ENCODE results near the gene FOXD4L6.
"Not testable (repeated sequence)": the region's sequence is repeated elsewhere in the genome, so short reads cannot be mapped to it uniquely, and the experiment has no call there.

The FOXD4L6 gene

DNA sequence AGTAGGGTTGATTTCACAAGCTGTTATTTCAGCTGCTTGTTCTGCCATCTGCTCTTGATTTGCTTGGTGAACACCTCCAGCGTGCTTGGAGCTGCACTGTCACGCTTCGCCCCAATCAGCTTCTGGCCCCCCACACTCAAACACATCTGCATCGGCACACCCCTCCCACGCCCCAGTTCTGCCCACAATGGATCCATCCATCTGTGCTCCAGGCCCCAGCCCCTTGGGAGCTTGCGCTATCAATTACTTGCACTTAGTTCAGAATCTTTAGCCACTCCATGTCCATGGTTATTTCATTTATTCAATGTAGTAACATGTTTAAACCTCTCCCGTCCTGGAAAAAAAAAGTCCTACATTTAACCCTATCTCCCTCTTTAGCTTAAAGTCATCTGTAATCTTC, 28.0 kb downstream of the FOXD4L6 start:
- DNase-seq, ATAC-seq: not testable (repeated sequence)

DNA sequence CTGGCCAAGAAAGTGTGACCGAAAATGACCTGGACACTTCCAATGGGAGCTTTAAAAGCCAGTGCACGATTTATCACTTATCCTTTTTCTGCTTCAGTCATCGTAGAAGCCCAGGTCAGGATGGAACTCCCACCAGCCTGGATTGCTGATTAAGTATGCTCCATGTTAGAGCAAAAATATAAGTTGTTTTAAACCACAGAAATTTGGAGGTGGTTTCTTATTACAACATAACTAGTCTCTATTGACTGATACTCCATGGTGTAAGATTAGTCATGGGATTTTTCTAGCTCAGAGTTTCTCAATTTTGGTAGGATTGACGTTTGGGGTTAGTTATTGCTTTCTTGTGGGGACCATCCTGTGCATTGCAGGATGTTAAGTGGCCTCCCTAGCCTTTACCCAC, 29.7 kb downstream of the FOXD4L6 start:
- not testable (repeated sequence) for DNase-seq, ATAC-seq

DNA sequence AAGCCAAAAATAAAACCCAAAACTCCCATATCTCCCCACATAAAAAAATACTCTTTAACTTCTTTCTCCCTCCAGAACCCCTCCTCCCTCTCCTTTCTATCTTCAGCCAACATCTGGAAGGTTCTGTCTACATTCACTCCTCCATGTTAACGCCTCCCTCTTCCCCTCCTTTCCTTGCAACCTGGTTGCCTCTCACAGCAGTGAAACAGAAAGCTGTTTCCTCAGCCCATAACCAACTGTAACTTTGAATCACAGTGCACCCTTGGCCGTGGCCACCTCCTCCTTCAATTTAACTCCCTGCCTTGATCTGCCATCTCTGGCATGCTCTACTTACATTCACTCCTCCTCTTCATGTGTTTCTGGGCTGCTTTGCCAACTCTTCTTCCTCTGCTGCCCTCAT, 33.4 kb downstream of the FOXD4L6 start:
- ATAC-seq: peak; percentile 43

DNA sequence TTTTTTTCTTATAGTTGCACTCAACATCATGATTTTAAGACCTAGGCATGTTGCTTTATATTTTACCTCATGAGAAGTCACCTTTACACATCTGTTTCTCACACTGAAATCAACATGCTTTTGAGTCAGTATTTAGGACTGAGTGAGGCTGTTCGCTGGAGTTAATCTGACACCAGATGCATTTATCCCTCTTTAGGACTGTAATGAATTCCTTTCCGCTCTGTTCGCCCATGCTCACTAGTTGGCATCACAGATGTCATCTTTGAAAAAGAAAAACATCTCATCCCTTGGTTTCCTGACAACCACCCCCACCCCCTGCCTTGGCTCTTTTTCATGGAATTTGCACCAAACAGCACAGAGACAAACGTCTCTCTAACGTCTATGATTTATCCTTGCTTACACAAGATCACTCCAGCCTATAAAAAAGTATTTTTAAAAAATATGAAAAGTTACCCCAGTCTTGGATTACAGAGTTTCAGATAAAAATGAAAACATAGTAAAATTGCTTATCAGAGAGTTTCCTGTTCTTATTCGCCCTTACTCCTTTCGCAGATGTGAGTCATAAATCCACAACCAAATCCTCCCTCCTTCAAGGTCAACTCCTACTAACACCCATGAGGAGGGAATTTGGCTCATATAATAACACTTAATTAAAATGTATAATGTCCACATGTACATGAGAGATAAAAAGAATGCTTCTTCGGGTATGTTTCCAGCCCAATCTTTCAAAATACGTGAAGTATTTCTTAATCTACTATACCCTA, 34.3 kb downstream of the FOXD4L6 start:
- not testable (repeated sequence) for DNase-seq, ATAC-seq

More for the DNA sequence above, 33.4 kb downstream of the FOXD4L6 start:
- DNase-seq: not testable (repeated sequence)

DNA sequence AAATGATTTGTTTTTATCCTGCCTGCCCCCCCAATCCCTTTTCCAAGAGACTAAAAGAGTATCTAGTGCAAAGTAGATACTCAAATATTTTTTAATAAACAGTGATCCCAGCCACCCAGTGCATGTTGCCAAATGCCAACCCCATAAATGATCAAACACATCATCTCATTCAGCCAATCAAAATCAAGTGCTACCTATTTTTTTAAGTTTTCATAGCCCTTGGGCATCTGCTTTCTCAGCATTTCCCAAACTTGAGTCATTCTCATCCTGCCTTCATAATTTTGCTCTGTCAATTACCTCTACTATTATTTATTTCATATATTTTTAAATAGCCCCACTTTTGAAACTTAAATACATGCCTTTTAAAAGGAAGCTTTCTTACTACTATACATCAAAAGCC, 37.6 kb downstream of the FOXD4L6 start:
- not testable (repeated sequence) for DNase-seq, ATAC-seq

DNA sequence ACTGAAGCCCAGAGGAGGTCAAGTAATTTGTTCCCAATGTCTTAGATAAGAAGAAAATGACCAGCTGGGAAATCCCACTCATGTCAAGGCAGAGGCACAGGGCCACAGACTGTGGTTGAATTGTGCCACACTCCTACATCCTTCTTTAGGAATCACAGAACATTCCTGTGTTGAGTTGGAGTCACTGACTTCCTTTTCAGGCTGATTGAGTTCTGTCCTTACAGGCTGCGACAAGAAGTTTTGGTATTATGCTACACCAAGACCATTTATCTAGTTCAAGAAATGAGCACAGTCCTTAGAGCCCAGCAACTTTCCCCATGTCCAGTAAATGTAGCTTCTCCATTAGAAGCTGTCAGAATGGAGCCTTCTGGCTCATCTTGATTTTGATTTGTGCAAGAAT, 38.1 kb downstream of the FOXD4L6 start:
- ATAC-seq: not testable (repeated sequence)

DNA sequence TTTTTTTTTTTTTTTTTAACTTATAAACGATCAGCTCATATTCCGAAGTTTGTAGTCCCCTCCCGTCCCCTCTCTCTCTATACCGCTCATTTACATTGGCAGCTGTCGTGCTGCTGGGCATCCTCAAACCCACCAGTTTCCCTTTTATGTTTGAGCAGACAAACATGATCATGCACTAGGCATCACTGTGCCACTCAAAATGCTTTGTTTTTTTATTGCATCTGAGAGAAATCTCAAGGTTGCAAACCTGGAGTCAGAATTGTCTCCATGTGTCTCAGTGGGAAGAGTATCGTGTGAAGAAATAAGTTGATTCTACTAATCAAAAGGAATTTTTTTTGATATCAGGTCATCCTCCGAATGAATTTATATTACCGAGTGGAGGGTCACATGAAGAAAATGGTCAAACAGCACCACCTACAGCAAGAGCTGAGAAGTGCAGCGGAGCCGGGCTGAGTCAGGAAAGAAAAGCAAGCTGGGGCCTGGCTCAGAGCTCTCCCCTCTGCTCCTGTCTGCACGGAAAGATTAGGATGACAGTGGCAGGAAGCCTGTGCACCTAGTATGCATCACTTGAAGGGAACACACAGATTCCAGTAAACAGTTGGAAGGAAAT, 39.9 kb downstream of the FOXD4L6 start:
- peak; percentile 63 for ATAC-seq
- not testable (repeated sequence) for DNase-seq

More for the DNA sequence above, 38.1 kb downstream of the FOXD4L6 start:
- DNase-seq: not testable (repeated sequence)

DNA sequence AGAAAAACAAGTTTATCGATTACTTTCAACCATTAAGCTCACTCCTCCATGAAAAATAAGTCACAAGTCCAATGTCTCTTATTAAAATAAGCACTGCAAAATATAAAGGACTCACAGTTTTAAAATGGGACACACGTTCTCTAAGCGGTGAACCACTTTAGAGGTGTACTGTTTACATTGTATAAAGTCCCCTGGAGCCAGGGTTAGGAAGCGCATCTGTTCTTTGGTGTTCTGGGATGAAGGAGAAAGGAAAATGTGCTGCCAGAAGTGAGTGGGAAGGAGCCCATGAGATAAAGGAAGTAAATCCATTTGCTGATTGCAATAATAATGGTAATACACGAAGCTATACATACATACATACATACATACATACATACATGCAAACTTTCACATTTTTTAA, 40.6 kb downstream of the FOXD4L6 start:
- not testable (repeated sequence) for DNase-seq, ATAC-seq

DNA sequence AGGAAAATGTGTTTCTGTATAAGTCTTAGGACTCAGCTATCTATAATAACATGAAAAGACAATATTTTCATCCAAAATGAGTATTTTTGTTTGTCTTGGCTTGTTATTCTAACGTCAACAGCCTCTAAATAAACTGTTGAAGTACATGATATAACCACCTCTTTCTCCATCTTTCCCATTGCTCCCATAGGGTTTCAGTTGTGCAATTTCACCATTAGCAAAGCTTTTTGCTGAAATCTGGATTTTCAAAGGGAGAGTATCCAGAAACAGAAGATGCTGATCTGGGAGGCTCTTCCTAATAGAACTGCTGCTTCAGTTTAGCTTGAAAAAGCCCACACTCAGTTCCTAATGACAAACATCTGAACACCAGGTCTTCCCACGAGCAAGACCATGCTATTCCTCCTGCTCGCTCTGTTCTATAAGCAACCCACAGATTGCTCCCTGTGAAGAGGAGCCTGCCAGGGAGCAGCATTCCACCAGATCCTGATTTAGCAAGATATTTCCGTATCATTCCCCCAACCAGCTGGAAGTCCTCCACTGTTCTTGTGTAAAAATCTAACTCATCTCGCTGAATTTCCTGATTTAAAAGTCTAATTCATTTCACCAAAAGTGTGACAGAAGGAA, 41.2 kb downstream of the FOXD4L6 start:
- DNase-seq, ATAC-seq: not testable (repeated sequence)

DNA sequence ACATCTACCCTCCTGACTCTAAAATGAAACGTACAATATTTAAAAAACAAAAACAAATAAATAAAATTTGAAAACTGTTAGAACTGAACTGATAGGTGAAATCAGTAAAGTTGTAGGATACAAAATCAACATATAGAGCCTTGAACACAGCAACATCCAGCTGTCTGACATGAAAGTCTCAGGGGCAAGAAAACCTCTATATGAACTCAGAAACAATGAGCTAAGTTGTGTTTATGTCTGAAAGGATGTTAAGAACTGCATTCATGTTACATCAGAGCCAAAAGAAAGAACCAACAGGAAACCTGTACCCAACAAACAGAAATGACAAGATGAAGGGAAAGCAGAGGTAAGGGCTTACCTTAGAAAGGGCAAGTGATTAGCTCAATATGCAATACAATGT, 41.8 kb downstream of the FOXD4L6 start:
- ATAC-seq, DNase-seq: not testable (repeated sequence)

DNA sequence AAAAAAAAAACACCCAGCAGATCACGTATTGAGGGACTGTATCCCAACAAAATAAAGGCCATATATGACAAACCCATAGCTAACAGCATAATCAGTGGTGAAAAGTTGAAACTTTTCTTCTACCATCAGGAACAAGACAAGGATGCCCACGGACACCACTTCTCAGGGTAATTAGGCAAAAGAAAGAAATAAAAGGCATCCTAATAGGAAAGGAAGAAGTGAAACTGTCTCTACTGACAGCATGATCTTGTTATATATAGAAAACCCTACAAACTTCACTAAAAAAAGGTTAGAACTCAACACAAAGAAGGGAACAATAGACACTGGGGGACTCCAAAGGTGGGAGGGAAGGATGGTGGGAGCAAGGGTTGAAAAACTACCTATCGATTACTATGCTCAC, 42.3 kb downstream of the FOXD4L6 start:
- not testable (repeated sequence) for ATAC-seq, DNase-seq

DNA sequence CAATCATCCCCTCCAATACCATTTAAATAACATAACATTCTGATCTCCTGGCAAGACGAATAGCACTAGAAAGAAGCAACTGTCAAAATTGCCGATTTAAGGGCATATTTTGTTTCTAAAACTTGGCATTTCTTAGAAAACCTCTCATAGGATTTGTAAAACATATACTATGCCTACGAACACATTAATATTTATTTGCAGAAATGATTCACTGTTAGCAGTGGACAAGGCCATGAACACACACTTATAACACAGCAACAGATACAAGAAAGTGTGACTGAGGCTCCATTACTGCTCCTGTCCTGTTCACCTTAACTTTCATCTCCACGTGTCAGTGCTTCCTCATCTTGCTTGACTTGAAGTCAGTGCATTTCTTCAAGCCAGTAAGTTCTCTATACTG, 46.1 kb downstream of the FOXD4L6 start:
- DNase-seq, ATAC-seq: not testable (repeated sequence)

DNA sequence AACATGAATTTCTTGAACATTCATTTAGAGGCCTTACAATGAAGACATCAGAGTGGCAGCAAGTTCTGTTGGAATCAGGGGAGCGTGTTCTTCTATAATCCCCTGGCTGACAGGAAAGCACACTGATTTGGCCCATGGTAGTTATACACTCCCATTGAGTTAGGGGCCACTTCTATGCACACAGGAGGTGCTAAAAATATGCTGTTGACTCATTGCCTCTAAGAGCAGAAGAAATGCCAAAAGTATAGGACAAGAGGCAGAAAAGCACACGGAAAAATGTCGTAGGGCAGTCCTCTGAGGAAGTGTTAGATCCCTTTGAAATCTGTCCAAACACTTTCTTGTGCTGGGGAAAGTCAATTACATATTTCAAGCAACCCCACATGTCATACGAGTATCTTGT, 49.0 kb downstream of the FOXD4L6 start:
- ATAC-seq, DNase-seq: not testable (repeated sequence)

DNA sequence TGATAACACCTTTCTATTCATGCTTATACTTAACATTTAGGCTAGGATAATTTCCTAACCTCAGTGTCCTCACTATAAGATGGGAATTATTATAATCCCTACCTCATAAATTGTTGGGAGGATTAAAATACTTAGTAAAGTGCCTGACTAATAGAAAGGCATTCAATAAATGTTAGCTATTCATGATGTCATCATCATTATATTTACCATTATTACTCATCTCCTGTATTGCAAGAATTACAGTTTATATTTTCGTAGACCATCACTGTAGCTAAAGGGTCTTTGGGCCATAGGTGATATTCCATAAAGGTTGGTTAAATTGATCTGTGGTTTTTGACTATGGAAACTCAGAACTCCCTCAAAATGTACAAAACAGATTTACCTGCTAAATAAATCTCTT, 50.9 kb downstream of the FOXD4L6 start:
- not testable (repeated sequence) for ATAC-seq, DNase-seq
